Stimulated activated CD4-positive, alpha-beta T cell treated with anti-CD3 and anti-CD28 coated beads, Interleukin-2, amount 100 ng/mL, for 4 hours (primary cell): ENCODE results near the gene IFIT5.
A peak's percentile ranks its signal among the peaks of the same experiment; 100 is the strongest.
"Not testable (repeated sequence)": the region's sequence is repeated elsewhere in the genome, so short reads cannot be mapped to it uniquely, and the experiment has no call there.

Experiments used
- DNase-seq: peaks from one replicate; pipeline ENCODE4 v3.0.0-alpha.2; 2020; ENCODE audit warnings: low read depth

Gene IFIT5

GRCh38 chr10:89393898-89394297, 20.5 kb upstream of the IFIT5 start:
- no peak for DNase-seq

- no peak for DNase-seq
These were observed 19.2 kb upstream of the IFIT5 start for GRCh38 chr10:89395141-89395540.

DNA sequence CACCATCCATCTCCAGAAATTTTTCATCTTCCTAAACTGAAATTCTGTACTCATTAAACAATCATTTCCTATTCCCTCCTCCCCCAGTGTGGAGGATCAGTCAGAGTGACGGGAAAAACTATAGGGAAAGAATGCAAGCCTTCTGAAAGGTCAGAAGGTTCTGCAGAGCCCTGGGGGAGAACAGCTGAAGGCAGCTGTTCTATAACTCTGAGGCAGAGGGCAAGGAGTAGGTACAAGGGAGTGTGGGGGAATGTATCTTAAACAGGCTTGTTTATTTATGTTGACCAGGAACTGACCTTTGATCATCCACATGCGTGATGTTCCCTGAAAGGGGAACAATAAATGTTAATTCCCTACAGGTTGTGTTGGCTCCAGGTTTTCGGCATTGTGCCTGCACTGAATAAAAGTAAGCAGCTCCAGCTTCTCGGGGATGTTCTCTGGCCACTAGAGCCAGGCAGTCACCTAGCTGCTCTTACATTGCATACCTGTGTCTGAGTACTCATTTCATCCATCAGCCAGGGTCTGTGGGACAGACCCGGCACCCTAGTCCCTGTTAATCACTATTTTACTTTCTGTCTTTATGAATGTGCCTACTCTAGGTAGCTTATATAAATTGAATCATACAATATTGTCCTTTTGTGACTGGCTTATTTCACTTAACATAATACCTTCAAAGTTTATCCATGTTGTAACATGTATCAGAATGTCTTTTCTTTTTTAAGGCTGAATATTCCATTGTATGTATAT, 16.2 kb upstream of the IFIT5 start:
- no peak for DNase-seq

DNA sequence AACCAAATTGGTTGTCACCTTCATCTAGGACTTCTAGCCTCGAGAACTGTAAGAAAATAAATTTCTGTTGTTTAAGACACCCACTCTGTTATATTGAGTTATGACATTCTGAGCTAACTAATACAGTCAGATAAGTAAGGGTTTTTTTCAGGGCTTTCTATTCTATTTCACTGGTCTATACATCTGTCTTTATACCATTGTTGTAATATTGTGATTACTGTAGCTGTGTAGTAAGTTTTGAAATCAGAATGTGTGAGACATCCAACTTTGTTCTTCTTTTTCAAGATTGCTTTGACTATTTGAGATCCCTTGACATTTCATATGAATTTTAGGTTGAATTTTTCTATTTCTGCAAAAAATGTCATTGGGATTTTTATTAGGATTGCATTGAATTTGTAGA, 14.4 kb upstream of the IFIT5 start:
- DNase-seq, result no peak

DNA sequence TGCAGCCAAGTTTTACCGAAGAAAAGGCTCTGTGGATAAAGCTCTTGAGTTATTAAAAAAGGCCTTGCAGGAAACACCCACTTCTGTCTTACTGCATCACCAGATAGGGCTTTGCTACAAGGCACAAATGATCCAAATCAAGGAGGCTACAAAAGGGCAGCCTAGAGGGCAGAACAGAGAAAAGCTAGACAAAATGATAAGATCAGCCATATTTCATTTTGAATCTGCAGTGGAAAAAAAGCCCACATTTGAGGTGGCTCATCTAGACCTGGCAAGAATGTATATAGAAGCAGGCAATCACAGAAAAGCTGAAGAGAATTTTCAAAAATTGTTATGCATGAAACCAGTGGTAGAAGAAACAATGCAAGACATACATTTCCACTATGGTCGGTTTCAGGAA, 11.3 kb upstream of the IFIT5 start:
- no peak for DNase-seq

GRCh38 chr10:89404104-89405047, 10.0 kb upstream of the IFIT5 start:
- no peak for DNase-seq

DNA sequence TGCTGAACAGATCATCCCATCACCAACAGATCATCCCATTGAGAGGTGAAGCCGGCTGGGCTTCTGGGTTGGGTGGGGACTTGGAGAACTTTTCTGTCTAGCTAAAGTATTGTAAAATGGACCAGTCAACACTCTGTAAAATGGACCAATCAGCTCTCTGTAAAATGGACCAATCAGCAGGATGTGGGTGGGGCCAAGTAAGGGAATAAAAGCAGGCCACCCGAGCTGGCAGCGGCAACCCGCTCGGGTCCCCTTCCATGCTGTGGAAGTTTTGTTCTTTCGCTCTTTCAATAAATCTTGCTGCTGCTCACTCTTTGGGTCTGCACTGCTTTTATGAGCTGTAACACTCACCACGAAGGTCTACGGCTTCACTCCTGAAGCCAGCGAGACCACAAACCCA, 8.2 kb upstream of the IFIT5 start:
- DNase-seq, result not testable (repeated sequence)

DNA sequence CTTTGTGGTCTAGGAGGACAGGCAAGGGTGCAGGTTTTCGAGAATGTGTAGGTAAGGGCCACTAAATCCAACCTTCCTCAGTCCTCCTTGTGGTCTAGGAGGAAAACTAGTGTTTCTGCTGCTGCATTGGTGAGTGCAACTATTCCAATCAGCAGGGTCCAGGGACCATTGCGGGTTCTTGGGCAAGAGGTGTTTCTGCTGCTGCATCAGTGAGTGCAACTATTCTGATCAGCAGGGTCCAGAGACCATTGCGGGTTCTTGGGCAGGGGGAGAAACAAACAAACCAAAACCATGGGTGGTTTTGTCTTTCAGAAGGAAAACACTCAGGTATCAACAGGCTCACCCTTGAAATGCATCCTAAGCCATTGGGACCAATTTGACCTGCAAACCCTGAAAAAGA, 6.6 kb upstream of the IFIT5 start:
- not testable (repeated sequence) for DNase-seq

GRCh38 chr10:89409282-89409681, 5.1 kb upstream of the IFIT5 start:
- DNase-seq, result not testable (repeated sequence)

DNA sequence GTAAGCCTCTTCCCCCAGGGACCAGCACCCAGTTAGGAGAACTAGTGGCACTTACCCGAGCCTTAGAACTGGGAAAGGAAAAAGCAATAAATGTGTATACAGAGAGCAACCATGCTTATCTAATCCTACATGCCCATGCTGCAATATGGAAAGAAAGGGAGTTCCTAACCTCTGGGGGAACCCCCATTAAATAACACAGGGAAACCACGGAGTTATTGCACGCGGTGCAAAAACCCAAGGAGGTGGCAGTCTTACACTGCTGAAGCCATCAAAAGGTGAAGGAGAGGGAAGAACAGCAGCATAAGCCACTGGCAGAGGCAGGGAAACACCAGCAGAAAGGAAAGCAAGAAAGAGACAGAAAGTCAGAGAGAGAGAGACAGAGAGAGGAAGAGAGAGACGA, 3.8 kb upstream of the IFIT5 start:
- DNase-seq, result not testable (repeated sequence)

- DNase-seq, result not testable (repeated sequence)
These were observed 3.2 kb upstream of the IFIT5 start for GRCh38 chr10:89411135-89411534.

DNA sequence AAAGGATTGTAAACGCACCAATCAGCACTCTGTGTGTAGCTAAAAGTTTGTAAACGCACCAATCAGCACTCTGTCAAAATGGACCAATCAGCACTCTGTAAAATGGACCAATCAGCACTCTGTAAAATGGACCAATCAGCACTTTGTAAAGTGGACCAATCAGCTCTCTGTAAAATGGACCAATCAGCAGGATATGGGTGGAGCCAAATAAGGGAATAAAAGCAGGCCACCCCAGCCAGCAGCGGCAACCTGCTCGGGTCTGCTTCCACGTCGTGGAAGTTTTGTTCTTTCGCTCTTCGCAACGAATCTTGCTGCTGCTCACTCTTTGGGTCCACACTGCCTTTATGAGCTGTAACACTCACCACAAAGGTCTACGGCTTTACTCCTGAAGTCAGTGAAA, 2.1 kb upstream of the IFIT5 start:
- peak; percentile 40 for DNase-seq

GRCh38 chr10:89413398-89413912, 913 bp upstream of the IFIT5 start:
- no peak for DNase-seq

- DNase-seq, result no peak
These were observed 782 bp downstream of the IFIT5 start for GRCh38 chr10:89414879-89415821.

DNA sequence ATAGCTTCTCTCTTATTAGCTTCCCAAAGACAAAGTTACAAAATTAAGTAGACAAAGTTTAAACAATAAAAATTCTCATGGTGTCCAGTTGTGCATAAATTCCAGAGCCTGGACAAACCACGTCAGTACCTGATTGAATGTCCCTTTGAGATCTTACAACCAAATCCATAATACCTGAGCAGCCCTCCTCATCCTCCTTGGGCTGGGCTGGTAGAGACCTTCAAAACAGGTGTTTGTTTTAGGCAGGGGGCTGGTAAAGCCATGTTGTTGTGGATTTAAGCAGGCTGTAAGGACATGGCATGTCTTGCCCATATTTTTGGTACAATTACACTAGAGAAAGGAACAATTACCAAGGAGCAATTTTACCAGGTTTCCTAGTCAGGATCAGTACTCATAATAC, 2.1 kb downstream of the IFIT5 start:
- DNase-seq, result no peak

DNA sequence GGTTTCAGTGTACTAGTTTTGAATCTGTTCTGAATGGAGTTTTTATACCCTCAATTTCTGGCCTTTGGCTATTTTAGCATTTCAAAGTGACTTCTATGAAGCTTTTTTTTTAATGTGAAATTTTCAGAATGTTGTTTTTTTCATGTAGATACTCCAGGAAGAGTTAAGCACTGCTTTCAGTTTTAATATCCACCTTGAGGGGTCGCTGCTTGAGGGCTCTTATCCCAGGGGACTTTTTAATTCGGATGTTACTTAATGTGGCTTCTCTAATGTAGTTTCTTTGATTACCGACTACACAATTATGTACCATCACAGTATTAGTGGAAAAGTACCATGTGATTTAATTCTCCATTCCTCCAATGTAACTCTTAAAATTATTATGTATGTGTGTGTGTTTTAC, 5.2 kb downstream of the IFIT5 start:
- no peak for DNase-seq

DNA sequence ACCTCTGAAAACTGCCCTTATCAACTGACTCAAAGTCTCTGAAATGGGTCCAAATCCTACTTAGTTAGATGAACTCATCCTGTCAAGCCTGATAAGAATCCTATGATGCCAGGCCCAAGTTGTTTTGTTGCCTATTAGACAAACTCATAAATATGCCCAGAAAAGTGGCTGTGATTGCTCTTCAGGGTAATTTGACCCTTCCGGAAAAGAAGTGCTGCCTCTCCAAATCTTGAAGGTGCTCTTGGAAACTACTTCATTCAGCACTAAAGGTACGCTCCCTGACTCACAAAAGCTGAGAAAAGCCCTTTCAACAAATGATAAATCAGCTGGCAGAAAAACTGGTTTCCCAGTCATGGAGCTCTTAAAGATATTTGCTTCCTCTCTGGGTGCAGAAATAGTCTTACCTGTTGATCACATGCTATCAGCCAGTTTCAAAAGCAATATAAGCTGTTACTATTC, 6.7 kb downstream of the IFIT5 start:
- DNase-seq, result no peak

DNA sequence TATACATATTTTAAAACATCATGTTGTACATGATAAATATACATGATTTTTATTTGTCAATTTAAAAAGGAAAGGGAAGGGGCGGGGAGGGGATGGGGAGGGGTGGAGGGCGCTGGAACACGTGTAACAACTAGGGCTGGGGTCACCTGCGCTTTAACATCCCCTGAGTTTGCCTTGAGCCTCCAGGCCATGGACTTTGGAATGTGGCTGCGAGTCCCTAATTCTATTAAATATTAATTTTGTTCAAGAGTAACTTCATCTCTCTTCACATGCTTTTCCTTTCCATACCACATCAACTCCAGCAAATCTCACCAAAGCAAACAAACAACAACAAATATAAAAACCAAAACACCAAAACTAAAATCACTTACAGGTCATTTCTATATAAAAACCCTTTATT, 10.6 kb downstream of the IFIT5 start:
- no peak for DNase-seq

- DNase-seq, result no peak
These were observed 12.0 kb downstream of the IFIT5 start for GRCh38 chr10:89426230-89426868.

GRCh38 chr10:89427629-89428028, 13.3 kb downstream of the IFIT5 start:
- no peak for DNase-seq

DNA sequence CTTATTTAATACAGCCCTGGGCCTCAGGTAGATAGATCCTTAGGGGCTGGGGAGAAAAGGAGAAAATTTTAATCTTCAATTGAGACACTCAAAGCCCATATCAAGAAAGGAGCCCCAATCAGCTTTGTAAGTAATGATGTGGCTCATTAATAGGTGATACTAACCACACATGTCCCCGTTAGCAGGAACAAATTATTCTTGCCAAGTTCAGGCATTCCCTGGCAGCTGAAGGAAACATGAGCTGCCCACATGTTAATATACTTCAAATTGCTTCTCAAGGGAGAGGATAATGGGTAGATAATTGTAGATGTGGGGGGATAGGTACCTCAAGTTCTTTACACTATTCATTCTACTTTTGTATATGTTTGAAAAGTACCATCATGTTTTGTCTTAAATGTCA, 14.5 kb downstream of the IFIT5 start:
- no peak for DNase-seq
